ENCODE results near the gene MEF2A.

MEF2A gene

DNA sequence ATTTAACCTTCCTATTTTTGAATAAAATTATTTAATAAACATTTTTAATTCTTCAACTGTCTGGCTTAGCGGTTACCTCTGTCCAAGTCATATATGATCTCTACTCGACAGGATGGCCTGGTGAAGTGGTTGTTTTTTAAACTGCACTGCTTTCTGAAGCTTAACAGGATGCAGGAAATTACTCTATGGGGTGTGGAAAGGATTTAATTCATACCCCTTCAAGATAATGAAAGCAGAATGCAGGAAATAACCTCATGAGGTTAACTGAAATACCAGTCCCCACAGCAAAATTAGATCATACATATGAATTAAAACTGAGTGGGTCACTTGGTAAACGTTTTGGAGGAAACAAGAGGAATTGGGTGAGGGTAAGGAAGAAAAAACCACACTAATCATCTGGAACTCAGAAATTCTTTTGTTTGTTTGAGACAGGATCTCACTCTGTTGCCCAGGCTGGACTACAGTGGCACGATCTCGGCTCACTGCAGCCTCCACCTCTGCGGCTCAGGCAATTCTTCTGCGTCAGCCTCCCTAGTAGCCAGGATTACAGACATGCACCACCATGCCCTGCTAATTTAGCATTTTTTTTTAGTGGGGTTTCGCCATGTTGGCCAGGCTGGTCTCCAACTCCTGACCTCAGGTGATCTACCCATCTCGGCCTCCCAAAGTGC lies 117.4 kb downstream of the MEF2A start:
- TF ChIP-seq, protein P1, sequence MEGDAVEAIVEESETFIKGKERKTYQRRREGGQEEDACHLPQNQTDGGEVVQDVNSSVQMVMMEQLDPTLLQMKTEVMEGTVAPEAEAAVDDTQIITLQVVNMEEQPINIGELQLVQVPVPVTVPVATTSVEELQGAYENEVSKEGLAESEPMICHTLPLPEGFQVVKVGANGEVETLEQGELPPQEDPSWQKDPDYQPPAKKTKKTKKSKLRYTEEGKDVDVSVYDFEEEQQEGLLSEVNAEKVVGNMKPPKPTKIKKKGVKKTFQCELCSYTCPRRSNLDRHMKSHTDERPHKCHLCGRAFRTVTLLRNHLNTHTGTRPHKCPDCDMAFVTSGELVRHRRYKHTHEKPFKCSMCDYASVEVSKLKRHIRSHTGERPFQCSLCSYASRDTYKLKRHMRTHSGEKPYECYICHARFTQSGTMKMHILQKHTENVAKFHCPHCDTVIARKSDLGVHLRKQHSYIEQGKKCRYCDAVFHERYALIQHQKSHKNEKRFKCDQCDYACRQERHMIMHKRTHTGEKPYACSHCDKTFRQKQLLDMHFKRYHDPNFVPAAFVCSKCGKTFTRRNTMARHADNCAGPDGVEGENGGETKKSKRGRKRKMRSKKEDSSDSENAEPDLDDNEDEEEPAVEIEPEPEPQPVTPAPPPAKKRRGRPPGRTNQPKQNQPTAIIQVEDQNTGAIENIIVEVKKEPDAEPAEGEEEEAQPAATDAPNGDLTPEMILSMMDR (IDR thresholded peaks at IDR 0.05): no peak
- H3K79me2 ChIP-seq: peaks cover 3% of the 10 kb centered on the region
- H3K9ac ChIP-seq: no peak overlapping the region
- no peaks in the 10 kb centered on the region for H3K9me3 ChIP-seq (ENCODE audit: control insufficient read depth, low read length)
- no peak overlapping the region for H3K27ac ChIP-seq
- H3K36me3 ChIP-seq (ENCODE audit: control insufficient read depth, insufficient read depth, low read length): peaks cover 3% of the 10 kb centered on the region
- H3K27me3 ChIP-seq (ENCODE audit: control insufficient read depth, insufficient read depth, low read length): no peaks in the 10 kb centered on the region
- H3K4me1 ChIP-seq: no peaks in the 10 kb centered on the region
- no peak overlapping the region for H3K4me3 ChIP-seq (ENCODE audit: low read depth, low read length)
- H3K4me2 ChIP-seq (ENCODE audit: low read length): no peak overlapping the region
- H2AFZ ChIP-seq: no peak overlapping the region

DNA sequence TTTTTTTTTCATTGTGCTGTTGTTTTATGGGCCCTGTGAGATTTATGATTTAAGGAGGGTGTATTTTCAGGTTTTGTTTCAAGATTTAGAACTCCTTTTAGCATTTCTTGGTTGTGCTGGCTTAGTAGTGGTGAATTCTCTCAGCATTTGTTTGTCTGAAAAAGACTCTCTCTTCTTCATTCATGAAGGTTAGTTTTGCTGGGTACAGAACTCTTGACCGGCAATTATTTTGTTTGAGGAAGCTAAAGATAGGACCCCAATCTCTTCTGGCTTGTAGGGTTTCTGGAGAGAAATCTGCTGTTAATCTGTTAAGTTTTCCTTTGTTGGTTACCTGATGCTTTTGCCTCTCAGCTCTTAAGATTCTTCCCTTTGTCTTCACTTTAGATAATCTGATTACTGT lies 120.5 kb downstream of the MEF2A start:
- H2AFZ ChIP-seq: no peak overlapping the region
- H3K4me3 ChIP-seq (ENCODE audit: low read depth, low read length): no peak overlapping the region
- no peak overlapping the region for H3K4me2 ChIP-seq (ENCODE audit: low read length)
- TF ChIP-seq, protein P1 (IDR thresholded peaks at IDR 0.05): no peak
- peaks cover 3% of the 10 kb centered on the region for H3K79me2 ChIP-seq
- H3K27me3 ChIP-seq (ENCODE audit: control insufficient read depth, insufficient read depth, low read length): no peaks in the 10 kb centered on the region
- no peak overlapping the region for H3K27ac ChIP-seq
- no peak overlapping the region for H3K9ac ChIP-seq
- H3K9me3 ChIP-seq (ENCODE audit: control insufficient read depth, low read length): no peaks in the 10 kb centered on the region
- H3K4me1 ChIP-seq: no peaks in the 10 kb centered on the region
- peaks cover 3% of the 10 kb centered on the region for H3K36me3 ChIP-seq (ENCODE audit: control insufficient read depth, insufficient read depth, low read length)

DNA sequence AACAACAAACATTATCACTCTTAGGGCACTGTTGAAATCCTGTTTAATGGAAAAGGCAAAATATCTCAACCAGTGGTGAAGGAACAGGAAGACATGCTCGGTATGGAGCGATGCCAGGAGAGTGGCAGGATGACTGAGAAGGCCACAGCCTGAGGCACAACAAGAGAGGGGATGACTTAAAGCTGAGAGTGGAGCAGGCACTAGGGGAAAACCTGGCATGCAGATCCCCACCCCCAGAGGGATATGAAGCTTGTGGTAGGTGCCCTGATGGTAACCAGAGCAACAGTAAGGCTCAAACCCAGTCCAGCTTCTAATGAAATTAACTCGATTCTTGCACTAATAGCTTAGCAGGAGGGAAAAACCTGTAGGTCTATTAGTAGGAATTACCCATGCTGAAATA lies 127.0 kb downstream of the MEF2A start:
- Histone ChIP-seq H3K27ac (no peak overlapping the region), H3K9me3 (ENCODE audit: control insufficient read depth, low read length) (no peaks in the 10 kb centered on the region), H3K4me1 (no peaks in the 10 kb centered on the region), H2AFZ (no peak overlapping the region), H3K79me2 (no peaks in the 10 kb centered on the region), H3K4me2 (ENCODE audit: low read length) (no peak overlapping the region), H3K4me3 (ENCODE audit: low read depth, low read length) (no peak overlapping the region), H3K9ac (no peak overlapping the region), H3K27me3 (ENCODE audit: control insufficient read depth, insufficient read depth, low read length) (no peaks in the 10 kb centered on the region), H3K36me3 (ENCODE audit: control insufficient read depth, insufficient read depth, low read length) (no peaks in the 10 kb centered on the region)
- TF ChIP-seq, protein P1 (IDR thresholded peaks at IDR 0.05): no peak

DNA sequence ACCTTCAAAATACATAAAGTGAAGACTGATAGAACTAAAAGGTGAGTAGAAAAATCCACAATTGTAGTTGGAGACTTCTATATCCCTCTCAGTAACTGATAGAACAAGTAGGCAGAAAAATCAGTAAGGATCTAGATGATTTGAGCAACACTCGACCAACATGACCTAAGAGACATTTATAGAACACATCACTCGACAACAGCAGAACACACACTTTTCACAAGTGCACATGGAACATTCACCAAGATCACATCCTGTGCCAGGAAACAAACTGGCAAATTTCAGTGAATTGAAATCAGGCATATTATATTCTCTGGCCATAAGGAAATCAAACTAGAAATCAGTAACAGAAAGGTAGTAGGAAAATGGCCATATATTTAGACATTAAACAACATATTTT lies 130.3 kb downstream of the MEF2A start:
- H3K79me2 ChIP-seq: no peaks in the 10 kb centered on the region
- peaks cover under 1% of the 10 kb centered on the region for H3K4me1 ChIP-seq
- H3K36me3 ChIP-seq (ENCODE audit: control insufficient read depth, insufficient read depth, low read length): no peaks in the 10 kb centered on the region
- TF ChIP-seq, protein P1 (IDR thresholded peaks at IDR 0.05): no peak
- no peak overlapping the region for H3K4me2 ChIP-seq (ENCODE audit: low read length)
- H3K27me3 ChIP-seq (ENCODE audit: control insufficient read depth, insufficient read depth, low read length): no peaks in the 10 kb centered on the region
- H3K9ac ChIP-seq: no peak overlapping the region
- H3K4me3 ChIP-seq (ENCODE audit: low read depth, low read length): no peak overlapping the region
- H3K9me3 ChIP-seq (ENCODE audit: control insufficient read depth, low read length): no peaks in the 10 kb centered on the region
- no peak overlapping the region for H3K27ac ChIP-seq
- H2AFZ ChIP-seq: no peak overlapping the region

All from parathyroid adenoma (tissue), 2 donors.